Chondrocyte (in vitro differentiated cells): ENCODE measurements around the gene SLC26A8. TPM values are rescaled to one million over a fixed set of nuclear protein-coding genes. Genes with fewer than 3 reads are reported as not detected.
"Not testable (repeated sequence)": the region's sequence is repeated elsewhere in the genome, so short reads cannot be mapped to it uniquely, and the experiment has no call there.

ENCODE experiments used
- DNase-seq: peaks from one replicate; pipeline ENCODE4 v3.0.0; 2021; ENCODE audit warnings: mixed read lengths, low spot score
- H3K27ac Mint-ChIP-seq: one replicate; pipeline ENCODE4 v1.8.0; 2021; ENCODE audit warnings: mild to moderate bottlenecking, moderate library complexity, mixed read lengths; ENCODE audit not compliant: unreplicated experiment
- H3K27me3 Mint-ChIP-seq: 2 replicates; pipeline ENCODE4 v1.8.0; 2021; ENCODE audit warnings: low read depth, mixed read lengths
- H3K36me3 Mint-ChIP-seq: 2 replicates; pipeline ENCODE4 v1.8.0; 2021; ENCODE audit warnings: low read depth, mixed read lengths
- H3K4me1 Mint-ChIP-seq: 2 replicates; pipeline ENCODE4 v1.8.0; 2021; ENCODE audit warnings: low read depth, mild to moderate bottlenecking, mixed read lengths
- H3K4me3 Mint-ChIP-seq: one replicate; pipeline ENCODE4 v1.8.0; 2021; ENCODE audit warnings: mild to moderate bottlenecking, moderate library complexity, mixed read lengths; ENCODE audit not compliant: unreplicated experiment
- H3K9me3 Mint-ChIP-seq: 2 replicates; pipeline ENCODE4 v1.8.0; 2021; ENCODE audit warnings: low read depth, mixed read lengths
- CTCF ChIP-seq: fragments of 200-600 bp; sonication (generic); IDR thresholded peaks from 2 replicates; pipeline ENCODE4 v1.5.0; 2021; ENCODE audit warnings: antibody characterized with exemption, mild to moderate bottlenecking, moderate library complexity
- total RNA-seq: library from RNA; stranded (reverse); gene quantifications from 3 replicates; pipeline ENCODE4 v1.2.1, GENCODE V29; 2021

Gene SLC26A8
- total RNA-seq, 1 donor from 2014 or later, result 0.15 TPM

GRCh38 chr6:36019167-36019566 lies 5.3 kb downstream of the SLC26A8 start:
- H3K36me3 Mint-ChIP-seq, result no peaks in the 10 kb centered on the region
- H3K9me3 Mint-ChIP-seq, result no peaks in the 10 kb centered on the region
- peaks cover 10% of the 10 kb centered on the region for H3K27me3 Mint-ChIP-seq
- no peak for TF ChIP-seq CTCF
- H3K4me1 Mint-ChIP-seq, result no peaks in the 10 kb centered on the region
- no peak overlapping the region for H3K27ac Mint-ChIP-seq
- no peak for DNase-seq
- no peak overlapping the region for H3K4me3 Mint-ChIP-seq

DNA sequence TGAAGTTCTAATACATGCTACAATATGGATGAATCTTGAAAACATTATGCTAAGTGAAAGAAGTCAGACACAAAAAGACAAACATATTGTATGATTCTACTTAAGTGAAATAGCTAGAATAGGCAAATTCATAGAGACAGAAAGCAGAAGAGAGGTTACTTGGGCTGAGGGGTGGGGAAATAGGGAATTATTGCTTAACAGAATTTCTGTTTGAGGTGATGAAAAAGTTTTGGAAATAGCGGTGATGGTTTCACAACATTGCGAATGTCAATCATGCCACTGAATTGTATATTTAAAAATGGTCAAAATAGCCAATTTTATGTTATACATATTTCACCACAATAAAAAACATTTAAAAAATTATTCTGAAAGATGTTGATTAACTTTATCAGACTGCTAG lies 6.1 kb downstream of the SLC26A8 start:
- Mint-ChIP-seq H3K9me3 (no peaks in the 10 kb centered on the region), H3K27ac (no peak overlapping the region), H3K4me1 (no peaks in the 10 kb centered on the region), H3K27me3 (peaks cover 8% of the 10 kb centered on the region), H3K36me3 (no peaks in the 10 kb centered on the region), H3K4me3 (no peak overlapping the region)
- no peak for DNase-seq
- no peak for TF ChIP-seq CTCF

DNA sequence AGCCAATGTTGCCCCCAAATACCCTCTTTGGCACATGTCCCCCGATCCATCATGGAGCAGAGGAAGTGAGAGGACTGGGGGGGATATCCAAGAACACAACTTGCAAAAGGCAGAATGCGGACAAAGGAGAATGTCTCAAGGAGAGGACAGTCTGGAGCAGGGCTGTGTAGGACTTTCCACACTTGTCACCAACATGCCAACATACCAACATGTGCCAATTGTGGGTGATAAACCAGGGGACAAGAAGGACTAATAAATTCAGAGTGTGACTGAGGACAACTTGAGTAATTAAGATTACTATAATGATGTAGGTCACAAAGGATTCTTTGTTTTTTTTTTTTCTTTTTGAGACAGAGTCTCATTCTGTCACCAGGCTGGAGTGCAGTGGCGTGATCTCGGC lies 8.8 kb downstream of the SLC26A8 start:
- TF ChIP-seq CTCF, result no peak
- no peaks in the 10 kb centered on the region for H3K9me3 Mint-ChIP-seq
- no peaks in the 10 kb centered on the region for H3K4me1 Mint-ChIP-seq
- H3K27me3 Mint-ChIP-seq, result peaks cover 8% of the 10 kb centered on the region
- H3K27ac Mint-ChIP-seq, result no peak overlapping the region
- H3K4me3 Mint-ChIP-seq, result no peak overlapping the region
- no peaks in the 10 kb centered on the region for H3K36me3 Mint-ChIP-seq
- no peak for DNase-seq

DNA sequence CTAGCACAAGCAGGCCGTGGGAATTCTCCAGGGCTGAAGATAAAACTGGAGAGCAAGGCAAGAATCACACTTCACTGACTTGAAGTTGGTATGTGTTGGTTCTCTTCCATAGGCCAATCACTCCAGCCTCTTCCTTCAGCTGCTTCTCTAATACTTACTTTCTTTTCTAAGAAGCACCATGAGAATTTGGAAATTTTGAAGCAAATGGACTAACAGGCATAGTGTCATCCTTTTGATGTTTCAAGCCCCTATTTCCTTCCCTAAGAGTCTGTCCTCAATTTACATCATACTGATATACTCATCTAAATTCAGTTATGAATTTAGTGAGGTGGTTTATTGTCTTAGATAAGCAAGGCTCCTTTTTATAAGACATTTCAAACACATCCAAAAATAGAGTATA lies 24.0 kb downstream of the SLC26A8 start:
- Mint-ChIP-seq H3K4me1 (no peaks in the 10 kb centered on the region), H3K27me3 (peaks cover 3% of the 10 kb centered on the region), H3K4me3 (no peak overlapping the region), H3K36me3 (peaks cover under 1% of the 10 kb centered on the region), H3K9me3 (peaks cover 2% of the 10 kb centered on the region), H3K27ac (no peak overlapping the region)
- no peak for TF ChIP-seq CTCF
- DNase-seq, result no peak

DNA sequence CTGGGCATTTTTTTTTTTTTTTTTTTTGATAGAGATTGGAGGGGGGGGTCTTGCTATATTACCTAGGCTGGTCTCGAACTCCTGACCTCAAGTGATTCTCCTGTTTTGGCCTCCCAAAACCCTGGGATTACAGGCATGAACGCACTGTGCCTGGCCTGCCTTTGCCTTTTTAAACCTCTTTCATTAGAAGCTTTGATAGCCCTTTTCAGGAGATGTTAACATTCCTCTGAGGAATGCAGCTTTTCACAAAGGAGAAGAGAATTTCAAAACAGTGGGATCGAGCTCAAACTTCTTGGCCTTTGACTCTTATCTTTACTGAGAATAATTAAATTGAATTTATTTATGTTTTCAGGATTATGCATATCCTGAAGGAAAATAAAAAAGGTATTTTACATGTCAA lies 31.3 kb downstream of the SLC26A8 start:
- H3K4me1 Mint-ChIP-seq, result no peaks in the 10 kb centered on the region
- H3K4me3 Mint-ChIP-seq, result no peak overlapping the region
- no peaks in the 10 kb centered on the region for H3K36me3 Mint-ChIP-seq
- no peak overlapping the region for H3K27ac Mint-ChIP-seq
- no peak for DNase-seq
- peaks cover 3% of the 10 kb centered on the region for H3K27me3 Mint-ChIP-seq
- peaks cover 7% of the 10 kb centered on the region for H3K9me3 Mint-ChIP-seq
- no peak for TF ChIP-seq CTCF

- H3K4me3 Mint-ChIP-seq, H3K27ac Mint-ChIP-seq, H3K9me3 Mint-ChIP-seq, H3K4me1 Mint-ChIP-seq, DNase-seq, H3K36me3 Mint-ChIP-seq: not testable (repeated sequence)
- H3K27me3 Mint-ChIP-seq, result peaks cover 17% of the 10 kb centered on the region
These were observed 36.4 kb downstream of the SLC26A8 start for GRCh38 chr6:35988047-35988446.
